HG03097 (cell line): Measurements from ENCODE around the gene NKG7.
A peak's percentile ranks its signal among the peaks of the same experiment; 100 is the strongest.
"Not testable (repeated sequence)": the region's sequence is repeated elsewhere in the genome, so short reads cannot be mapped to it uniquely, and the experiment has no call there.

ENCODE experiments used
- ATAC-seq: cut with Tn5 transposase; IDR thresholded peaks from one replicate; pipeline ENCODE4 v1.9.1; 2021; ENCODE audit not compliant: unreplicated experiment, low FRiP score

NKG7 gene

GRCh38 chr19:51372649-51373504, at the start of gene NKG7:
TSS of gene NKG7 (minus strand) at chr19:51372654. CDS start at chr19:51372535, 119 bp downstream.
- no peak for ATAC-seq

GRCh38 chr19:51422053-51422448, 49.6 kb upstream of the NKG7 start:
- ATAC-seq, result no peak

- no peak for ATAC-seq
Measured at GRCh38 chr19:51421229-51422052, 49.0 kb upstream of the NKG7 start.

- not testable (repeated sequence) for ATAC-seq
Measured at GRCh38 chr19:51420511-51420910, 48.1 kb upstream of the NKG7 start.

GRCh38 chr19:51418707-51419106, 46.3 kb upstream of the NKG7 start:
- ATAC-seq, result no peak

- peak; percentile 14 for ATAC-seq
Measured at GRCh38 chr19:51417810-51418157, 45.3 kb upstream of the NKG7 start.

- peak; percentile 55 for ATAC-seq
Measured at GRCh38 chr19:51417107-51417809, 44.8 kb upstream of the NKG7 start, which contains the start of gene SIGLEC10. TSS of gene SIGLEC10 (minus strand) at chr19:51417642. CDS start at chr19:51417581, 61 bp downstream.

GRCh38 chr19:51416422-51416821, 44.0 kb upstream of the NKG7 start:
- not testable (repeated sequence) for ATAC-seq

- ATAC-seq, result no peak
Measured at GRCh38 chr19:51415187-51415586, 42.7 kb upstream of the NKG7 start.

GRCh38 chr19:51410950-51411748, 38.7 kb upstream of the NKG7 start:
- ATAC-seq, result no peak

GRCh38 chr19:51407511-51408131, 35.2 kb upstream of the NKG7 start:
- no peak for ATAC-seq

GRCh38 chr19:51402117-51402516, 29.7 kb upstream of the NKG7 start:
- no peak for ATAC-seq

GRCh38 chr19:51399936-51400335, 27.5 kb upstream of the NKG7 start:
- not testable (repeated sequence) for ATAC-seq

- no peak for ATAC-seq
Measured at GRCh38 chr19:51399231-51399630, 26.8 kb upstream of the NKG7 start.

- ATAC-seq, result no peak
Measured at GRCh38 chr19:51398096-51398704, 25.7 kb upstream of the NKG7 start.

GRCh38 chr19:51397453-51397852, 25.0 kb upstream of the NKG7 start:
- ATAC-seq, result not testable (repeated sequence)

GRCh38 chr19:51396175-51396574, 23.7 kb upstream of the NKG7 start:
- ATAC-seq, result no peak

- ATAC-seq, result peak; percentile 92
Measured at GRCh38 chr19:51394050-51394836, 21.8 kb upstream of the NKG7 start.
